Frontal cortex (tissue), 4 donors: ENCODE data around the gene IBA57. TPM values are rescaled to one million over a fixed set of nuclear protein-coding genes. Genes with fewer than 3 reads are reported as not detected.
"Not testable (repeated sequence)": the region's sequence is repeated elsewhere in the genome, so short reads cannot be mapped to it uniquely, and the experiment has no call there.

ENCODE experiments used
- DNase-seq, 2 donors: peaks; one replicate each; pipeline ENCODE4 v3.0.0; 2012; ENCODE audit warnings: low spot score in 2 of 2
- FAIRE-seq: peaks from 2 replicates; lab custom pipeline; 2012; peaks lifted over from hg19 to GRCh38; lab: Jason Lieb, UNC
- small RNA-seq: library from RNA; depleted of rRNA; stranded (forward); fragments of <200 nt; gene quantifications from one replicate; pipeline ENCODE3, GENCODE V24; 2014
- total RNA-seq: library from RNA; depleted of rRNA; stranded (reverse); fragments of >200 nt; gene quantifications from one replicate; pipeline ENCODE4 v1.2.3, GENCODE V29; 2014
- donor health status: control.
- donor health status: control.
- donor health status: control.

Gene IBA57
- total RNA-seq, 1 donor from 2014 or later = 2.9 TPM

- no peak for DNase-seq
- no peak for FAIRE-seq
Observed at GRCh38 chr1:228219962-228220780, 54.6 kb downstream of the IBA57 start.

GRCh38 chr1:228221097-228221496 is 55.5 kb downstream of the IBA57 start:
- FAIRE-seq, DNase-seq: not testable (repeated sequence)

GRCh38 chr1:228222548-228222947 is 56.9 kb downstream of the IBA57 start:
- DNase-seq (no peak), FAIRE-seq (no peak)

GRCh38 chr1:228224198-228225164 is 58.9 kb downstream of the IBA57 start:
- DNase-seq = no peak

GRCh38 chr1:228225165-228225710 is 59.6 kb downstream of the IBA57 start:
- DNase-seq = no peak
- no peak for FAIRE-seq

More at GRCh38 chr1:228224198-228225164, 58.9 kb downstream of the IBA57 start:
- no peak for FAIRE-seq

- DNase-seq (no peak), FAIRE-seq (no peak)
Observed at GRCh38 chr1:228225740-228226139, 60.1 kb downstream of the IBA57 start.

- DNase-seq (no peak), FAIRE-seq (no peak)
Observed at GRCh38 chr1:228226141-228226874, 60.7 kb downstream of the IBA57 start.

GRCh38 chr1:228226956-228227791 is 61.6 kb downstream of the IBA57 start:
- FAIRE-seq = no peak

GRCh38 chr1:228228147-228228546 is 62.5 kb downstream of the IBA57 start:
- not testable (repeated sequence) for FAIRE-seq, DNase-seq

More at GRCh38 chr1:228226956-228227791, 61.6 kb downstream of the IBA57 start:
- no peak for DNase-seq

GRCh38 chr1:228228601-228229074 is 63.0 kb downstream of the IBA57 start:
- FAIRE-seq = no peak
- no peak for DNase-seq

- FAIRE-seq = no peak
- DNase-seq = no peak
Observed at GRCh38 chr1:228231189-228231588, 65.6 kb downstream of the IBA57 start.

Small RNAs within 50 kb of the gene (small RNA-seq; reads per million reads assigned to genes)
- not detected for gene AL359510.1

Other genes with a start within 250 kb of the IBA57 start
- gene WNT9A, start 217.9 kb upstream of the IBA57 start, total RNA-seq = 1.2 TPM
- gene WNT3A, start 158.8 kb upstream of the IBA57 start, total RNA-seq = not detected
- 107 TPM for gene ARF1, start 83.1 kb upstream of the IBA57 start, total RNA-seq
- gene C1orf35, start 62.5 kb upstream of the IBA57 start, total RNA-seq = 4.1 TPM
- 33.4 TPM for gene MRPL55, start 56.5 kb upstream of the IBA57 start, total RNA-seq
- 130 TPM for gene GUK1, start 25.5 kb upstream of the IBA57 start, total RNA-seq
- gene GJC2, start 15.9 kb upstream of the IBA57 start, total RNA-seq = 0.82 TPM
- gene OBSCN, start 42.2 kb downstream of the IBA57 start, total RNA-seq = 30.2 TPM
- 14.3 TPM for gene TRIM11, start 241.0 kb downstream of the IBA57 start, total RNA-seq